K562 (cell line): ENCODE measurements around the gene CLSTN2. TPM values are rescaled to one million over a fixed set of nuclear protein-coding genes. Genes with fewer than 3 reads are reported as not detected.

Experiments
- EHMT2 ChIP-seq: fragments of 450-650 bp; IDR thresholded peaks from 2 replicates; pipeline ENCODE4 v1.6.1; 2018; ENCODE audit warnings: antibody characterized with exemption
- HDAC6 ChIP-seq: IDR thresholded peaks from 2 replicates; pipeline ENCODE4 v1.6.1; 2012; ENCODE audit warnings: low read depth, mild to moderate bottlenecking, control low read depth, inconsistent platforms, low read length, moderate library complexity
- NFATC3 ChIP-seq: fragments of 450-650 bp; IDR thresholded peaks from 2 replicates; pipeline ENCODE4 v1.6.1; 2017; ENCODE audit warnings: mild to moderate bottlenecking
- POLR2AphosphoS5 ChIP-seq: IDR thresholded peaks from 2 replicates; pipeline ENCODE4 v1.6.1; 2011; ENCODE audit warnings: mild to moderate bottlenecking, low read depth, low read length, moderate library complexity; ENCODE audit not compliant: control insufficient read depth, insufficient read depth
- ZNF318 ChIP-seq, 2 experiments: fragments of 450-650 bp; IDR thresholded peaks; 2 replicates each; pipeline ENCODE4 v1.6.1; 2016; ENCODE audit warnings: mild to moderate bottlenecking in 2 of 2, borderline replicate concordance in 1 of 2, low read depth in 1 of 2, moderate library complexity in 1 of 2
- ZNF707 ChIP-seq: fragments of 250-450 bp; sonication (Bioruptor Pico); conservative IDR thresholded peaks from 2 replicates; pipeline ENCODE4 v1.8.0; 2022; ENCODE audit warnings: inconsistent platforms, mild to moderate bottlenecking, moderate library complexity
- polyA plus RNA-seq, 8 experiments: library from polyadenylated mRNA; depleted of rRNA in 4 of 8; stranded (reverse) in 5 of 8; unstranded in 3 of 8; fragments of >200 nt; fragmentation: Nextera tagmentation in 2 of 8; fragmentation: Illumina TruSeq in 1 of 8; extraction: Ambion mirVana in 2 of 8; extraction: Trizol in 1 of 8; gene quantifications; 2 replicates each; pipeline versions ENCODE4 v1.2.1 to v1.2.3, GENCODE V29; 2011 to 2014; ENCODE audit warnings: inconsistent platforms in 1 of 8, missing spikeins in 1 of 8
- total RNA-seq, 7 experiments: library from RNA; depleted of rRNA in 6 of 7; stranded (reverse); fragments of >200 nt in 6 of 7; fragmentation: Illumina TruSeq in 2 of 7; extraction: Trizol in 2 of 7; gene quantifications; 2 replicates each; pipeline versions ENCODE4 v1.2.1 to v1.2.3, GENCODE V29; 2011 to 2021; ENCODE audit warnings: low replicate concordance in 1 of 7

Gene CLSTN2
- total and polyA plus RNA-seq, 9 of the 15 experiments (the other 6 are each of a cell fraction or from before 2014, with no cell fraction given), result 0.02 to 0.04 (median 0.04) TPM; not detected in 6

DNA sequence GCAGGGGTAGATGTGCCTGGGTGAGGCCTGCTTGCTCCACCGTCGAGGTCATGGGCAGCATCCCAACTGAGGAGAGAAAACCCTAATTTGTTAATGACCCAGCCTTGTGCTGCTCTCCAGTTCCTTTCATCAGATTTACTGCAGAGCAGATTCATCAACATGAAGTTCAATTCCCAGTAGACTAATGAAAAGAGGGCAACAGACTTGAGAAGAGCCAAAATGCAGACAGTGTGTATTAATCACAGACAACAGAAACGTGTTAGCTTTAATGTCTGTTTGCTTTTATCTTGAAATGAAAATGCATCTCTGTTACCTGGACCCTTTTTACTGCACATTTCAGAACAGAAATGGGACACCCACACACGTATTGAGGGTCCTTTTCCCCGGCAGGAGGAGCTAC lies 639.4 kb downstream of the CLSTN2 start (continued):
- TF ChIP-seq POLR2AphosphoS5 (no peak), ZNF707 (CRISPR knock-in tag) (no peak), EHMT2 (no peak), NFATC3 (no peak), HDAC6 (no peak), ZNF318 (IDR thresholded peaks at IDR 0.05; ENCODE audit: borderline replicate concordance in 1 of 2, low read depth in 1 of 2) (no peak)
